Measurements from ENCODE around the gene CREB5. TPM values are rescaled to one million over a fixed set of nuclear protein-coding genes. Genes with fewer than 3 reads are reported as not detected.

CREB5 gene
- total RNA-seq, 4 donors from 2014 or later: 16.8 to 22.4 (median 20.9) TPM

DNA sequence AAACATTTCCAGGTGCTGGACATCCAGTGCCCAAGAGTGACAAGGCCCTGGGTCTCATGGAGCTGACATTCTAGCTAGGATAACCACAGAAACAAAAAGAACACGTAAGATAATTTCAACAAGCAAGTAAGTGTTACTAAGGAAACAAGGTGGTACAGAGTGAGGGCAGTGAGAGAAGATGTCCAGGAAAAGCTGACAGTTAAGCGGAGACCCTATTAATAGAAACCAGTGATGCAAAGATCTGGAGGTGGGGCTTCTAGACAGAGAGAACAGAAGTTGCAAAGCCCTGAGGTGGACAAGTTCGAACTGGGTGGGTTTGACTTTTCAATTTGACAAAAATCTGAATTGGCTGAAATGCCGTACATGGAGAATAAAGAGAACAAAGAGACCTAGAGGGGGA, 449.5 kb downstream of the CREB5 start:
- TF ChIP-seq, protein P1, sequence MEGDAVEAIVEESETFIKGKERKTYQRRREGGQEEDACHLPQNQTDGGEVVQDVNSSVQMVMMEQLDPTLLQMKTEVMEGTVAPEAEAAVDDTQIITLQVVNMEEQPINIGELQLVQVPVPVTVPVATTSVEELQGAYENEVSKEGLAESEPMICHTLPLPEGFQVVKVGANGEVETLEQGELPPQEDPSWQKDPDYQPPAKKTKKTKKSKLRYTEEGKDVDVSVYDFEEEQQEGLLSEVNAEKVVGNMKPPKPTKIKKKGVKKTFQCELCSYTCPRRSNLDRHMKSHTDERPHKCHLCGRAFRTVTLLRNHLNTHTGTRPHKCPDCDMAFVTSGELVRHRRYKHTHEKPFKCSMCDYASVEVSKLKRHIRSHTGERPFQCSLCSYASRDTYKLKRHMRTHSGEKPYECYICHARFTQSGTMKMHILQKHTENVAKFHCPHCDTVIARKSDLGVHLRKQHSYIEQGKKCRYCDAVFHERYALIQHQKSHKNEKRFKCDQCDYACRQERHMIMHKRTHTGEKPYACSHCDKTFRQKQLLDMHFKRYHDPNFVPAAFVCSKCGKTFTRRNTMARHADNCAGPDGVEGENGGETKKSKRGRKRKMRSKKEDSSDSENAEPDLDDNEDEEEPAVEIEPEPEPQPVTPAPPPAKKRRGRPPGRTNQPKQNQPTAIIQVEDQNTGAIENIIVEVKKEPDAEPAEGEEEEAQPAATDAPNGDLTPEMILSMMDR (IDR thresholded peaks at IDR 0.05): no peak
- TF ChIP-seq POLR2A (IDR thresholded peaks at IDR 0.05) (no peak), EP300 (IDR thresholded peaks at IDR 0.05) (no peak)
- no peak overlapping the region for H3K27ac ChIP-seq
- no peaks in the 10 kb centered on the region for H3K27me3 ChIP-seq
- no peak overlapping the region for H3K4me3 ChIP-seq
- WGBS, 2 donors: 91 to 95% methylated on average over 4 of the region's 4 CpGs
- no peaks in the 10 kb centered on the region for H3K9me3 ChIP-seq
- H3K4me1 ChIP-seq: no peaks in the 10 kb centered on the region
- DNase-seq (ENCODE audit: low spot score in 2 of 2): no peak
- H3K36me3 ChIP-seq: no peaks in the 10 kb centered on the region

DNA sequence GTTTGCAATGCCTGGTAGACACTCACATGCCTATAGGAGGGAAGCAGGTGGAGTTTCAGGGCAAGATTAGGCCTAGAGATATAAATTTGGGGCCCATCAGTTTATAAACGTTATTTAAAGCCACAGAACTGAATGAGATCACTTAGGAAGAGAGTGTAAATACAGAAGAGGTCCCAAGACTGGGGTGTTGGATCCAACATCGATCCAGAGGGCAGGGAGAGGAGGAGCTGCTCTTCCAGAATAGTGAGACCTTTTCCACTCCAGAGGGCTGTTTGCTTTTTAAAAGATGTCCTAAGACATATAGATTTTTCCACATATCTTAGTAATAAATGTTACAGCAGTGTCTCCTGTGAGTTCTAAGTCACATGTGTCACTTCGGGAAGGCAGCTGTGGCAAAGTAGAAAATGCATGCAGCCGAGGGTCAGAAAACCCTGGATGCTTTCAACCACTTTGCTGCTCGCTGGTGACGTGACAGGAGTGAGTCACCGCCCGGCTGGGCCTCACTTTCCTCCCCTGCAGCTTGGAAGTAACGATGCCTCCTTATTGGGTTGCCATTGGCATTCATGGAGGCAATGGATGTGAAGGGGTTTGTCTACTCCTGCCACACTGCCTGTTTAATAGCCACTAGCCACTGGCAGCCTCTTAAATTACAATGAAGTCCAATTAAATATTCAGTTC, 450.4 kb downstream of the CREB5 start:
- H3K4me3 ChIP-seq: no peak overlapping the region
- no peak for DNase-seq (ENCODE audit: low spot score in 2 of 2)
- H3K27ac ChIP-seq: no peak overlapping the region
- TF ChIP-seq, protein P1 (IDR thresholded peaks at IDR 0.05): no peak
- TF ChIP-seq POLR2A (IDR thresholded peaks at IDR 0.05) (no peak), EP300 (IDR thresholded peaks at IDR 0.05) (no peak)
- H3K9me3 ChIP-seq: no peaks in the 10 kb centered on the region
- H3K36me3 ChIP-seq: no peaks in the 10 kb centered on the region
- no peaks in the 10 kb centered on the region for H3K4me1 ChIP-seq
- no peaks in the 10 kb centered on the region for H3K27me3 ChIP-seq
- 77 to 81% methylated on average over 9 of the region's 9 CpGs for WGBS, 2 donors

DNA sequence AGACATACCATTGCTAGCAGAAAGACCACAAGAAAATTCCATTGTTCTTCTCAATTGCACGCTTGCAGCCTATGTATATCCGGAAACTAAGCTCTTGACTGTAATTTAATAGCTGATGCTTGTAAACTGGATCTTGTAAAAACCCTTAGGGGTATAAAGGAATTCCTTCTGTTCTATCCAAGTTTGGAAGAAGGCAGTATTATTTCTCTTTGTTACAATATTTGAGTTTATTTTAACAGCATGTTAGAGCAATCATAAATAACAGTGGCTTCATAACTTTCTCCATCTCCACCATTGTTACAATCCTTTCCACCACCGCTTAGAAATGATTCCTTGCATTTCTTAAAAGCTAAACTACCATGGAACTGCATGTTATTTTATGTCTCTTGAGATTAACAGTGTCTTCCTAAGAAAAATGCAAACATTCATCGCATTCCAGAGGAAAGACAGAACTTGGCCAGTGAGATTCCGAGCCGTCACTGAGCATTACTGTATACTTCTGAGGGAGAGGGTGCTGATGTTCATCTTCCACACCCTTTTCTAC, 453.4 kb downstream of the CREB5 start:
- Histone ChIP-seq H3K27me3 (no peaks in the 10 kb centered on the region), H3K4me1 (no peaks in the 10 kb centered on the region), H3K9me3 (no peaks in the 10 kb centered on the region), H3K4me3 (no peak overlapping the region), H3K36me3 (no peaks in the 10 kb centered on the region), H3K27ac (no peak overlapping the region)
- DNase-seq (ENCODE audit: low spot score in 2 of 2): no peak
- 46 to 51% methylated on average over 6 of the region's 6 CpGs for WGBS, 2 donors
- TF ChIP-seq POLR2A (IDR thresholded peaks at IDR 0.05): no peak
- no peak for TF ChIP-seq EP300 (IDR thresholded peaks at IDR 0.05)
- TF ChIP-seq, protein P1 (IDR thresholded peaks at IDR 0.05): no peak

DNA sequence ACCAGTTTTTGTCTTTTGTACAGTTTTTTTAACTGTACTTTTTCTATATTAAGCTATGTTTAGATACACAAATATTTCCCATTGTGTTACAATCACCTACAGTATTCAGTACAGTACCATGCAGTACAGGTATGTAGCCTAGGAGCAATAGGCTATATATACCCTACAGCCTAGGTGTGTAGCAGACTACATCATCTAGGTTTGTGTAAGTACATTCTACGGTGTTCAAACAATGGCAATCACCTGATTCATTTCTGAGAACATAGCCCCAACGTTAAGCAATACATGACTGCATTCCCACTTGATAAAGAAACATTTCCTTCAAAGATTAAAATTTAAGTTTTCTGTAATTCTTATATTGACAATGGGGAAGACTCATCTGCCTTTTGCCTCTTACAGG, 456.4 kb downstream of the CREB5 start:
- H3K36me3 ChIP-seq: no peaks in the 10 kb centered on the region
- WGBS, 2 donors: 89 to 91% methylated on average over 2 of the region's 2 CpGs

DNA sequence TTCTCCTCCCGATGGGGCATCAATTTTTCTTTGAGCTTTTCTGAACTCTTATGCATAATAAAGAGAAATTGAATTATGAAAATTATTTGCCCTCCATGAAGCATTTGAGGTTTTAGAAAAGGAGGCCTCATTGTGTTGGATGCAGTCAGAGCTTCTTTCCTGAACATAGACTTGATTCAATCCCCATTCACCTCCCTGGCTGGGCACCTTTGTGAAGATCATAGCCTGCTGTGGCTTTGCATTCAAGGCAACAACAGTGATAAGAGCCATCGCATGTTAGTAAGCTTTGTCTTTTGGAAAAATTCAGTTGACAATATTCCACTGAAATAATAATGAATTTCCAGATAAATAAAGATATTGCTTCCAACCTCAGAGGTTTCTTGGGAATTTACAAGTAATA, 458.8 kb downstream of the CREB5 start:
- no peaks in the 10 kb centered on the region for H3K27me3 ChIP-seq
- TF ChIP-seq, protein P1 (IDR thresholded peaks at IDR 0.05): no peak
- TF ChIP-seq EP300 (IDR thresholded peaks at IDR 0.05) (no peak), POLR2A (IDR thresholded peaks at IDR 0.05) (no peak)
- no peak for DNase-seq (ENCODE audit: low spot score in 2 of 2)
- 86 to 93% methylated on average over 2 of the region's 2 CpGs for whole genome bisulfite sequencing, 2 donors
- no peak overlapping the region for H3K4me3 ChIP-seq
- no peaks in the 10 kb centered on the region for H3K36me3 ChIP-seq
- no peaks in the 10 kb centered on the region for H3K4me1 ChIP-seq
- H3K27ac ChIP-seq: no peak overlapping the region
- no peaks in the 10 kb centered on the region for H3K9me3 ChIP-seq

More for the DNA sequence above, 456.4 kb downstream of the CREB5 start:
- Histone ChIP-seq H3K9me3 (no peaks in the 10 kb centered on the region), H3K27ac (no peak overlapping the region), H3K4me3 (no peak overlapping the region), H3K4me1 (no peaks in the 10 kb centered on the region), H3K27me3 (no peaks in the 10 kb centered on the region)
- TF ChIP-seq POLR2A (IDR thresholded peaks at IDR 0.05) (no peak), EP300 (IDR thresholded peaks at IDR 0.05) (no peak)
- TF ChIP-seq, protein P1 (IDR thresholded peaks at IDR 0.05): no peak
- DNase-seq (ENCODE audit: low spot score in 2 of 2): no peak
